Fibroblast of skin of back (primary cell): ENCODE data around the gene PGK1. TPM values are rescaled to one million over a fixed set of nuclear protein-coding genes. Genes with fewer than 3 reads are reported as not detected.
"Not testable (repeated sequence)": the region's sequence is repeated elsewhere in the genome, so short reads cannot be mapped to it uniquely, and the experiment has no call there.

ENCODE experiments used
- DNase-seq: peaks from one replicate; pipeline ENCODE4 v3.0.0-alpha.2; 2013
- polyA plus RNA-seq, 2 experiments: library from polyadenylated mRNA; unstranded; fragments of 120-200 nt; gene quantifications; one replicate each; pipeline ENCODE4 v1.2.1, GENCODE V29; 2013; ENCODE audit not compliant: insufficient read length in 2 of 2

PGK1 gene
- 1,338 TPM for polyA plus RNA-seq (2013, experiment 1 of 2; ENCODE audit: insufficient read length)
- polyA plus RNA-seq (2013, experiment 2 of 2; ENCODE audit: insufficient read length): 1,160 TPM

DNA sequence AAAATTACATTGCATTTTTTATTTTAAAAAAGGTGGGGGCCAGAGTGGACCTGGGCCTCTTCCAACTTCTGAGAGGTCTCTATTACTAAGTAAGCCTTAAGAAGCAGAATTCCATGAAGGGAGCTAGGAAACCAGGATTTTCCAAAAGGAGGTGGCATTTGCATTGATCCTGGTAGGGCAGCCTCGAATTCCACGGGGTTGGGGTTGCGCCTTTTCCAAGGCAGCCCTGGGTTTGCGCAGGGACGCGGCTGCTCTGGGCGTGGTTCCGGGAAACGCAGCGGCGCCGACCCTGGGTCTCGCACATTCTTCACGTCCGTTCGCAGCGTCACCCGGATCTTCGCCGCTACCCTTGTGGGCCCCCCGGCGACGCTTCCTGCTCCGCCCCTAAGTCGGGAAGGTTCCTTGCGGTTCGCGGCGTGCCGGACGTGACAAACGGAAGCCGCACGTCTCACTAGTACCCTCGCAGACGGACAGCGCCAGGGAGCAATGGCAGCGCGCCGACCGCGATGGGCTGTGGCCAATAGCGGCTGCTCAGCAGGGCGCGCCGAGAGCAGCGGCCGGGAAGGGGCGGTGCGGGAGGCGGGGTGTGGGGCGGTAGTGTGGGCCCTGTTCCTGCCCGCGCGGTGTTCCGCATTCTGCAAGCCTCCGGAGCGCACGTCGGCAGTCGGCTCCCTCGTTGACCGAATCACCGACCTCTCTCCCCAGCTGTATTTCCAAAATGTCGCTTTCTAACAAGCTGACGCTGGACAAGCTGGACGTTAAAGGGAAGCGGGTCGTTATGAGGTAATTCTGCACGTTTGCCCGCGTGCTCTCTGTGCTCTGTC lies at the start of gene PGK1:
TSS of gene PGK1 (plus strand) at position 626 of the 824 bp plus-strand sequence. CDS start at position 719, 93 bp downstream.
- peak; percentile 97 for DNase-seq

DNA sequence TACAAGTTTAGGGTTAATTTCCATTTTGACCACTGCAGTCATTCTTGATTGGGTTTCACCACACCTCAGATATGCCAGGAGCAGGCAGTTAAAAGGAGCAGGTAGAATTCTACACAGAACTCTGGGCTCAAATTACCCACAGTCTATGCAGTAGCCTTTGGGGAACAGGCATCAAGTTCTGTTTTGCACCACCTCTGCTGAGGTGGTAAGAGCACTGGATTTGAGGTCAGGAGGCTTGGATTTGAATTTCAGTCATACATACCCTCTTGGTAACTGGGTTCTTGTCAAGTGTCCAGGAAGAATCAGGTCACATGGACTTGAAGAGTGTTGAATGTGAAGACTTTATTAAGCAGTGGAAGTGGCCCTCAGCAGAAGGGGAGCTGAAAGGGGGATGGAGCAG lies 40.4 kb upstream of the PGK1 start:
- DNase-seq: no peak

DNA sequence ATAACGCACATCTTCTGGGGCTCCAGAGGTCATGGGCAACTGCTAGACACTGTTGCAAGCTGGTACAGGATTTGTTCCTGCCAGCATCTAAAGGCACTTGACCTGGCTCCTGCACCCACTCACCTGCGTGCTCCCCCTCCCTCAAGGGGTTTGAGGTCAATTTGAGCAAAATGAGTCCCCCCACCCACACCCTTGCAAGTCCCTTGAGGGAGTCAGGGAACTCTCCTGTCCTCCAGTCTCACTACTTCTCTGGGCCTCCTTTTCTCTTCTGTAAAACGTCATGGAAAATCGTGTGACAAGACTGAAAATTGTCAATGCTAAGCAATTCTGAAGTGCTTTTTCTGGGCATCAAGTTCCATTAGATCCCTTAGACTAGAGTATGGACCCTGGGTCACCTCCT lies 39.9 kb upstream of the PGK1 start:
- DNase-seq: no peak

- peak; percentile 80 for DNase-seq
Measured at GRCh38 chrX:78064698-78065601, 39.1 kb upstream of the PGK1 start.

- peak; percentile 10 for DNase-seq
Measured at GRCh38 chrX:78066110-78066509, 37.9 kb upstream of the PGK1 start.

- DNase-seq: no peak
Measured at GRCh38 chrX:78071331-78071730, 32.7 kb upstream of the PGK1 start.

DNA sequence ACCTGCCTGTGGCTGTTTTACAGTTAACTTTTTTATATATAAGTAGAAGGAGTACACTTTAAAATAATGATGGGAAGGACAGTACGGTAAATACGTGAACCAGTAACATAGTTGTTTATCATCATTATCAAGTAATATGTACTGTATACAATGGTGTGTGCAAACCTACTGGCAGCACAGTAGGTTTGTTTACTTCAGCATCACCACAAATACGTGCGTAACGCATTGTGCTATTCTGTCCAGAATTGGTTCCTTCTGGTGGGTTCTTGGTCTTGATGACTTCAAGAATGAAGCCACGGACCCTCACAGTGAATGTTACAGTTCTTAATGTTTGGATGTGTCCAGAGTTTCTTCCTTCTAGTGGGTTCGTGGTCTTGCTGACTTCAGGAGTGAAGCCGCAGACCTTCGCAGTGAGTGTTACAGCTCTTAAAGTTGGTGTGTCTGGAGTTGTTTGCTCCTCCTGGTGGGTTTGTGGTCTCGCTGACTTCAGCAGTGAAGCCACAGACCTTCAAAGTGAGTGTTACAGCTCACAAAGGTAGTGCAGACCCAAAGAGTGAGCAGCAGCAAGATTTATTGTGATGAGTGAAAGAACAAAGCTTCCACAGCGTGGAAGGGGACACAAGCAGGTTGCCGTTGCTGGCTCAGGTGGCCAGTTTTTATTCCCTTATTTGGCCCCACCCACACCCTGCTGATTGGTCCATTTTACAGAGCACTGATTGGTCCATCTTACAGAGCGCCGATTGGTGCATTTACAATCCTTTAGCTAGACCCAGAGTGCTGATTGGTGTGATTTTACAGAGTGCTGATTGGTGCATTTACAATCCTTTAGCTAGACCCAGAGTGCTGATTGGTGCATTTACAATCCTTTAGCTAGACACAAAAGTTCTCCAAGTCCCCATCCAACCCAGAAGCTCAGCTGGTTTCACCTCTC lies 30.6 kb upstream of the PGK1 start:
- DNase-seq: not testable (repeated sequence)

- DNase-seq: no peak
Measured at GRCh38 chrX:78074088-78074487, 30.0 kb upstream of the PGK1 start.

GRCh38 chrX:78075787-78076389 lies 28.2 kb upstream of the PGK1 start:
- DNase-seq: no peak

DNA sequence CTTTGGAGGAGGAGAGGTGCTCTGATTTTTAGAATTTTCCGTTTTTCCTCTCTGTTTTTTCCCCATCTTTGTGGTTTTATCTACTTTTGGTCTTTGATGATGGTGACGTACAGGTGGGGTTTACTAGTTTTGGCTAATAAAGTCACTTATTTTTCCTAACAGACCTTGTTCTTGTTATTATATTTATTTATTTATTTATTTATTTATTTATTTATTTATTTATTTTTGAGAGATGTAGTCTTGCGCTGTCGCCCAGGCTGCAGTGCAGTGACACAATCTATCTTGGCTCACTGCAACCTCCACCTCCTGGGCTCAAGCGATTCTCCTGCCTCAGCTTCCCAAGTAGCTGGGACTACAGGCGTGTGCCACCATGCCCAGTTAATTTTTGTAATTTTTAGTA lies 22.6 kb upstream of the PGK1 start:
- DNase-seq: not testable (repeated sequence)

DNA sequence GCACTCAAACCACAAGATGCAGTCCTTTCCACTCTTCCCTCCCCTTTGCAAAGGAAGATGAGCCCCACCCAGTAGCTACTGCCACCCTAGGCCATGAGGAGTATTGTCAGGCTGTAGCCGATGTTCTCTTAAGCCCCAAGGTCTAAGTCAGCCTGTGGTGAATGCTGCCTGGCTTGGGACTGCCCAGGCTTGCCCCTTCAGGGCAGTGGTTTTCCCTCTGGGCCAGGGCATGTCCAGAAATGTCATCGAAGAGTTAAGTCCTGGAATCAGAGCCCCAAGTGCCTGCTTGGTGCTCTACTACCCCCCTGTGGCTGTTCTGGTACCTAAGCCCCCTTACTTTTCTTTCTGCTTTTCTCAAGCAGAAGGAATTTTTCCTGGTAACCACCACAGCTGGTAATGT lies 11.8 kb upstream of the PGK1 start:
- peak; percentile 49 for DNase-seq

DNA sequence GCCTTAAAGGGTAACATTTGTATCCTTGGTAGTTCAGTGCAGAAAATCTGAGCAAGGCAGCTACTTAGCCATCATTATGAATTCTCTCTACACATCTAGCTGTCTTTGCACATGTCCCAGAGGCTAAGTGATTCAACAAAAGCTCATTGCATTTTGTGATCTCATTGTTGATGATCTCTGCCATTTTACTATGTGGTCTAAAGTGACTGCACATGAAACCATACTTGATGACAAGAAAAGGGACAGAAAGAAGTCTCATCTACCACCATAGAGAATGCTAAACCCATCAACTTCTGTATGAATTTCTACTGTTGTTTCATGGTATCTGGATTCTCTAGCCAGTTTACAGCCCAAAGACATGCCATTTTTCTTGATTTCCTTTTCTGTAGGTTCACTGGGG lies 5.9 kb upstream of the PGK1 start:
- no peak for DNase-seq

DNA sequence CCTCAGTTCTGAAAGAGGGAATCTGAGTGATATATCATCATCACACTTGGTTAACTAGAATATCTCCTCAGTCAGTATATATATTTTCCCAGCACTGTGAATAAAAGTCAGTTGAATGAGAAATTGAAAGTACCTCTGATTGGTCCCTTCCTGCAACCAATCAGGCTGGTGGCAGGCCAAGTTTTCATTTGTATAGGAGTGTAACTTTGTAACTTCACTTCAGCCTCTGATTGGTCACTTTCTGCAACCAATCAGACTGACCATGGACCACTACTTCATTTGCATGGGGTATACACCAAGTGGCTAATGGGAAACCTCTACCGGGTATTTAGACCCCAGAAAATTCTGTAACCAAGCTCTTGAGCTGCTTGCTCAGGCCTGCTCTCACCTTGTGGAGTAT lies 2.0 kb upstream of the PGK1 start:
- no peak for DNase-seq

- DNase-seq: no peak
Measured at GRCh38 chrX:78103001-78103622, 936 bp upstream of the PGK1 start.

- DNase-seq: peak; percentile 38
Measured at GRCh38 chrX:78104447-78105176, 564 bp downstream of the PGK1 start.

DNA sequence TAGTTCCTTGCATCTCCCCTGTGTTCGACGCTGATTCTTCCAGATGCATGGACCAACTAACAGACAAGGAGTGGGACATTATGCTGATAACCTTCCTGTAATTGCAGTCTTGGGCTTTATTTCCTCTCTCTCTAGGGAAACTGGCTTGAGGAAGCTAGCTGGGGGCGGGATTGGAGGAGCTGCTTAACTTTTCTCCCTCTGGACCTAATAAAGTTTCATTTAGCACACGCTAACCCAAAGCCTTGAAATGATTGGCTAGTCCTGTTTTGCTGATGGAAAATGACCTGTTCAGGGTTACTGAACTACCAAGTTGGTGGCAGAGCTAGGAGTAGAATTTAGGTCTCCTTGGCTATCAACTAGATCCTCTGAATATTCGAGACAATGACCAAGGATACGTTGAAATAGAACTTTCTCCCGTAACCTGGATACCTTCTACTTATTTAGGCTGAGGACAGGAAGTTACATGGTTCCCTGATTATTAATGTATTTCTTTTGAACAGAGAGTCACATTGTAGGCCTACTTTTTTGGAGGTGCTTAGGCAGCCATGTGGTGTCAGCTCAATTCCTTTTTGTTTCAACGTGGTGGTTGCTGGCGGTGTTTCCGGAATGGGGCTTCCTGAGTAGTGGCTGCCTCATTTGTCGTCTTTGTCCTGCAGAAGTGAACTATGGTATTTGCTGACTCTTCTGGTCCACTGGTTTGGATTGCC lies 2.0 kb downstream of the PGK1 start:
- no peak for DNase-seq

- no peak for DNase-seq
Measured at GRCh38 chrX:78106651-78106986, 2.6 kb downstream of the PGK1 start.

GRCh38 chrX:78109458-78109857 lies 5.4 kb downstream of the PGK1 start:
- no peak for DNase-seq

DNA sequence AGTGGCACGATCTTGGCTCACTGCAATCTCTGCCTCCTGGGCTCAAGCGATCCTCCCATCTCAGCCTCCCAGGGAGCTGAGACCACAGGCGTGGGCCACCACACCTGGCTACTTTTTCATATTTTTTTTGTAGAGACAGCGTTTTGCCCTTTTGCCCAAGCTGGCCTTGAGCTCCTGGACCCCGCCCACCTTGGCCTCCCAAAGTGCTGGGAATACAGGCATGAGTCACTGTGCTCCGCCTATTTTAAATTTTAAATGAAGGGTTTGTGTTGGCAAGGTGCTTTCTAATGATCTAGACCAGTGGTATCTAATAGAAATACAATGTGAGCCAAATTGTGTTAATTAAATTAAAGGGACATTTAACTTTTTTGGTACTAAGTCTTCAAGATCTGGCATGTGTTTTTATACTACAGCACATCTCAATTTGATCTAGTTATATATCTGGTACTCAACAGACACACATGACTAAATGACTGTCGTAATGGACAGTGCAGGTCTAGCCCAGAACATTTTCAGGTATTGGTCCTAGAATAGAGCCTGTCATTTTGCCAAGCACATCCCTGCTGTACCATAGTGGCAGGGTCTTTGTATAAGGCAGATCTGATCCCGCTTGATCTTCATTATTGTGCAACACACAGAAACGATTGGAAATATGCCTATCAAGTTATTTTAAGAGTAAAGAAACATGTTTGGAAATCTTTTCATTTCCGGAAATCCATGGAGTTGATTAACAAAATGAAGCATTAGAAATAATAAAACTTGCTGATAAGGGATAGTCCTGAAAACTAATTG lies 7.3 kb downstream of the PGK1 start:
- no peak for DNase-seq
